IgD-negative memory B cell (primary cell): ENCODE data around the gene ADCY2. TPM values are rescaled to one million over a fixed set of nuclear protein-coding genes. Genes with fewer than 3 reads are reported as not detected.

Source experiments
- H3K27ac Mint-ChIP-seq, 3 donors: one replicate each; pipeline ENCODE4 v1.8.0; 2020 to 2022; ENCODE audit warnings: mild to moderate bottlenecking in 3 of 3, mixed read lengths in 3 of 3, moderate library complexity in 1 of 3
- H3K27me3 Mint-ChIP-seq: one replicate; pipeline ENCODE4 v1.8.0; 2021; ENCODE audit warnings: mixed read lengths
- H3K36me3 Mint-ChIP-seq: one replicate; pipeline ENCODE4 v1.8.0; 2020; ENCODE audit warnings: mild to moderate bottlenecking, mixed read lengths
- H3K4me1 Mint-ChIP-seq, 3 donors: one replicate each; pipeline ENCODE4 v1.8.0; 2020 to 2022; ENCODE audit warnings: mixed read lengths in 3 of 3, mild to moderate bottlenecking in 1 of 3
- H3K4me3 Mint-ChIP-seq, 4 donors: one replicate each; pipeline ENCODE4 v1.8.0; 2020 to 2022; ENCODE audit warnings: mild to moderate bottlenecking in 4 of 4, mixed read lengths in 4 of 4, moderate library complexity in 3 of 4
- H3K9me3 Mint-ChIP-seq, 3 donors: one replicate each; pipeline ENCODE4 v1.8.0; 2020 to 2021; ENCODE audit warnings: mixed read lengths in 3 of 3, mild to moderate bottlenecking in 1 of 3
- polyA plus RNA-seq: library from polyadenylated mRNA; unstranded; fragments of 300-500 nt; fragmentation: Illumina TruSeq; gene quantifications from one replicate; pipeline ENCODE4 v1.2.3, GENCODE V29; 2021

ADCY2 gene
- polyA plus RNA-seq, 1 donor from 2014 or later: not detected

GRCh38 chr5:7683753-7684152, 287.8 kb downstream of the ADCY2 start:
- no peaks in the 10 kb centered on the region for H3K4me1 Mint-ChIP-seq
- H3K4me3 Mint-ChIP-seq: no peak overlapping the region
- H3K27me3 Mint-ChIP-seq: peaks cover 2% of the 10 kb centered on the region
- no peaks in the 10 kb centered on the region for H3K36me3 Mint-ChIP-seq
- peaks cover 0 to 2% (median 0%) of the 10 kb centered on the region in 3 donors for H3K9me3 Mint-ChIP-seq
- no peak overlapping the region for H3K27ac Mint-ChIP-seq

- Mint-ChIP-seq H3K4me1 (no peaks in the 10 kb centered on the region), H3K36me3 (no peaks in the 10 kb centered on the region), H3K27me3 (peaks cover 3% of the 10 kb centered on the region), H3K9me3 (peaks cover 0 to 4% (median 0%) of the 10 kb centered on the region in 3 donors), H3K27ac (no peak overlapping the region), H3K4me3 (no peak overlapping the region)
Measured at GRCh38 chr5:7684826-7685225, 288.9 kb downstream of the ADCY2 start.

- H3K27ac Mint-ChIP-seq: no peak overlapping the region
- H3K4me1 Mint-ChIP-seq: no peaks in the 10 kb centered on the region
- no peak overlapping the region for H3K4me3 Mint-ChIP-seq
- peaks cover 0 to 4% (median 0%) of the 10 kb centered on the region in 3 donors for H3K9me3 Mint-ChIP-seq
- peaks cover 3% of the 10 kb centered on the region for H3K27me3 Mint-ChIP-seq
- no peaks in the 10 kb centered on the region for H3K36me3 Mint-ChIP-seq
Measured at GRCh38 chr5:7686794-7687193, 290.9 kb downstream of the ADCY2 start.

- H3K4me1 Mint-ChIP-seq: no peaks in the 10 kb centered on the region
- no peak overlapping the region for H3K27ac Mint-ChIP-seq
- peaks cover 4% of the 10 kb centered on the region for H3K27me3 Mint-ChIP-seq
- no peaks in the 10 kb centered on the region for H3K36me3 Mint-ChIP-seq
- no peak overlapping the region for H3K4me3 Mint-ChIP-seq
- H3K9me3 Mint-ChIP-seq: peaks cover 2 to 5% (median 4%) of the 10 kb centered on the region in 3 donors
Measured at GRCh38 chr5:7690557-7690956, 294.6 kb downstream of the ADCY2 start.

GRCh38 chr5:7705261-7705660, 309.3 kb downstream of the ADCY2 start:
- Mint-ChIP-seq H3K27me3 (peaks cover 1% of the 10 kb centered on the region), H3K9me3 (peaks cover 0 to 3% (median 0%) of the 10 kb centered on the region in 3 donors), H3K27ac (no peak overlapping the region), H3K4me1 (no peaks in the 10 kb centered on the region), H3K36me3 (no peaks in the 10 kb centered on the region), H3K4me3 (no peak overlapping the region)

GRCh38 chr5:7705736-7706135, 309.8 kb downstream of the ADCY2 start:
- Mint-ChIP-seq H3K9me3 (peaks cover 0 to 2% (median 0%) of the 10 kb centered on the region in 3 donors), H3K4me1 (no peaks in the 10 kb centered on the region), H3K4me3 (no peak overlapping the region), H3K36me3 (no peaks in the 10 kb centered on the region), H3K27me3 (peaks cover 1% of the 10 kb centered on the region), H3K27ac (no peak overlapping the region)

GRCh38 chr5:7706256-7706655, 310.3 kb downstream of the ADCY2 start:
- H3K9me3 Mint-ChIP-seq: peaks cover 0 to 1% (median 0%) of the 10 kb centered on the region in 3 donors
- no peaks in the 10 kb centered on the region for H3K36me3 Mint-ChIP-seq
- H3K27ac Mint-ChIP-seq: no peak overlapping the region
- H3K27me3 Mint-ChIP-seq: peaks cover 1% of the 10 kb centered on the region
- no peak overlapping the region for H3K4me3 Mint-ChIP-seq
- no peaks in the 10 kb centered on the region for H3K4me1 Mint-ChIP-seq

- Mint-ChIP-seq H3K4me3 (no peak overlapping the region), H3K36me3 (no peaks in the 10 kb centered on the region), H3K4me1 (no peaks in the 10 kb centered on the region), H3K9me3 (peaks cover 0 to 3% (median 0%) of the 10 kb centered on the region in 3 donors), H3K27me3 (no peaks in the 10 kb centered on the region), H3K27ac (no peak overlapping the region)
Measured at GRCh38 chr5:7714119-7714518, 318.2 kb downstream of the ADCY2 start.

GRCh38 chr5:7714697-7715096, 318.8 kb downstream of the ADCY2 start:
- H3K27ac Mint-ChIP-seq: no peak overlapping the region
- peaks cover 0 to 3% (median 0%) of the 10 kb centered on the region in 3 donors for H3K9me3 Mint-ChIP-seq
- H3K27me3 Mint-ChIP-seq: no peaks in the 10 kb centered on the region
- H3K36me3 Mint-ChIP-seq: no peaks in the 10 kb centered on the region
- H3K4me1 Mint-ChIP-seq: no peaks in the 10 kb centered on the region
- H3K4me3 Mint-ChIP-seq: no peak overlapping the region

GRCh38 chr5:7717691-7718090, 321.8 kb downstream of the ADCY2 start:
- no peak overlapping the region for H3K4me3 Mint-ChIP-seq
- no peaks in the 10 kb centered on the region for H3K36me3 Mint-ChIP-seq
- H3K4me1 Mint-ChIP-seq: no peaks in the 10 kb centered on the region
- H3K9me3 Mint-ChIP-seq: peaks cover 0 to 8% (median 0%) of the 10 kb centered on the region in 3 donors
- H3K27me3 Mint-ChIP-seq: no peaks in the 10 kb centered on the region
- no peak overlapping the region for H3K27ac Mint-ChIP-seq

GRCh38 chr5:7728076-7728475, 332.1 kb downstream of the ADCY2 start:
- Mint-ChIP-seq H3K4me3 (no peak overlapping the region), H3K9me3 (peaks cover 0 to 2% (median 0%) of the 10 kb centered on the region in 3 donors), H3K36me3 (no peaks in the 10 kb centered on the region), H3K4me1 (no peaks in the 10 kb centered on the region), H3K27me3 (no peaks in the 10 kb centered on the region), H3K27ac (no peak overlapping the region)

GRCh38 chr5:7741415-7742065, 345.6 kb downstream of the ADCY2 start:
- H3K4me3 Mint-ChIP-seq: no peak overlapping the region
- no peaks in the 10 kb centered on the region for H3K4me1 Mint-ChIP-seq
- H3K36me3 Mint-ChIP-seq: no peaks in the 10 kb centered on the region
- H3K27ac Mint-ChIP-seq: no peak overlapping the region
- H3K9me3 Mint-ChIP-seq: no peaks in the 10 kb centered on the region
- no peaks in the 10 kb centered on the region for H3K27me3 Mint-ChIP-seq

GRCh38 chr5:7742241-7742656, 346.3 kb downstream of the ADCY2 start:
- Mint-ChIP-seq H3K4me1 (no peaks in the 10 kb centered on the region), H3K27me3 (no peaks in the 10 kb centered on the region)

GRCh38 chr5:7745882-7746610, 350.1 kb downstream of the ADCY2 start:
- no peaks in the 10 kb centered on the region for H3K27me3 Mint-ChIP-seq
- no peaks in the 10 kb centered on the region for H3K9me3 Mint-ChIP-seq
- H3K4me3 Mint-ChIP-seq: no peak overlapping the region
- H3K36me3 Mint-ChIP-seq: no peaks in the 10 kb centered on the region
- no peaks in the 10 kb centered on the region for H3K4me1 Mint-ChIP-seq
- no peak overlapping the region for H3K27ac Mint-ChIP-seq

More at GRCh38 chr5:7742241-7742656, 346.3 kb downstream of the ADCY2 start:
- no peaks in the 10 kb centered on the region for H3K9me3 Mint-ChIP-seq
- no peak overlapping the region for H3K4me3 Mint-ChIP-seq
- no peaks in the 10 kb centered on the region for H3K36me3 Mint-ChIP-seq
- no peak overlapping the region for H3K27ac Mint-ChIP-seq

- no peaks in the 10 kb centered on the region for H3K27me3 Mint-ChIP-seq
- H3K27ac Mint-ChIP-seq: no peak overlapping the region
- no peaks in the 10 kb centered on the region for H3K4me1 Mint-ChIP-seq
- peaks cover 2% of the 10 kb centered on the region for H3K36me3 Mint-ChIP-seq
- H3K9me3 Mint-ChIP-seq: no peaks in the 10 kb centered on the region
- no peak overlapping the region for H3K4me3 Mint-ChIP-seq
Measured at GRCh38 chr5:7747728-7748127, 351.8 kb downstream of the ADCY2 start.

GRCh38 chr5:7749626-7750025, 353.7 kb downstream of the ADCY2 start:
- no peaks in the 10 kb centered on the region for H3K9me3 Mint-ChIP-seq
- H3K27ac Mint-ChIP-seq: no peak overlapping the region
- H3K4me3 Mint-ChIP-seq: no peak overlapping the region
- no peaks in the 10 kb centered on the region for H3K4me1 Mint-ChIP-seq
- H3K27me3 Mint-ChIP-seq: no peaks in the 10 kb centered on the region
- peaks cover 2% of the 10 kb centered on the region for H3K36me3 Mint-ChIP-seq
